ENCODE data around the gene NUSAP1.
"Not testable (repeated sequence)": the region's sequence is repeated elsewhere in the genome, so short reads cannot be mapped to it uniquely, and the experiment has no call there.

Gene NUSAP1

GRCh38 chr15:41411441-41411840 lies 78.8 kb downstream of the NUSAP1 start:
- no peak for DNase-seq (ENCODE audit: low read depth, low spot score)

GRCh38 chr15:41416128-41416741 lies 83.6 kb downstream of the NUSAP1 start:
- DNase-seq (ENCODE audit: low read depth, low spot score) = no peak

GRCh38 chr15:41416742-41417417 lies 84.2 kb downstream of the NUSAP1 start, which contains the start of gene RTF1:
TSS of gene RTF1 (plus strand) at chr15:41417095. CDS start at chr15:41417116, 21 bp downstream.
- peak; percentile 98 for DNase-seq (ENCODE audit: low read depth, low spot score)

- peak; percentile 67 for DNase-seq (ENCODE audit: low read depth, low spot score)
Observed at GRCh38 chr15:41417418-41418195, 84.9 kb downstream of the NUSAP1 start.

GRCh38 chr15:41423979-41424659 lies 91.4 kb downstream of the NUSAP1 start:
- DNase-seq (ENCODE audit: low read depth, low spot score) = no peak

- no peak for DNase-seq (ENCODE audit: low read depth, low spot score)
Observed at GRCh38 chr15:41424809-41425208, 92.1 kb downstream of the NUSAP1 start.

GRCh38 chr15:41425907-41426306 lies 93.2 kb downstream of the NUSAP1 start:
- DNase-seq (ENCODE audit: low read depth, low spot score) = not testable (repeated sequence)

GRCh38 chr15:41429003-41429890 lies 96.6 kb downstream of the NUSAP1 start:
- DNase-seq (ENCODE audit: low read depth, low spot score) = no peak
